IMR-90 (cell line): ENCODE measurements around the gene AP2M1. TPM values are rescaled to one million over a fixed set of nuclear protein-coding genes. Genes with fewer than 3 reads are reported as not detected.

ENCODE experiments used
- ATAC-seq: fragments of 200-7000 bp; cut with Tn5 transposase; 2 replicates; pipeline ENCODE4 v1.9.1; 2020; ENCODE audit warnings: low read depth, mild to moderate bottlenecking, moderate library complexity
- BruUV-seq: library from RNA; stranded (reverse); fragments of 400-500 nt; replicated peaks from 2 replicates; lab custom pipeline; 2021; lab: Mats Ljungman, UMichigan
- CTCF ChIA-PET: fragments of 300-600 bp; formaldehyde crosslinking; extraction: SDS; loops from one replicate; lab custom pipeline; 2021; ENCODE audit warnings: antibody characterized with exemption; lab: Yijun Ruan, JAX
- POLR2A ChIA-PET: fragments of 300-600 bp; sonication (Branson Sonifier 250); formaldehyde crosslinking; loops from one replicate; lab custom pipeline; 2022; ENCODE audit warnings: antibody characterized with exemption; ENCODE audit not compliant: unreplicated experiment; lab: Charles Lee
- DNase-seq: peaks from one replicate; pipeline ENCODE4 v3.0.0; 2013
- H2AFZ ChIP-seq: replicated peaks from 2 replicates; pipeline ENCODE3; 2013; ENCODE audit warnings: low read length, mild to moderate bottlenecking; ENCODE audit not compliant: poor library complexity
- H2AK5ac ChIP-seq: 2 replicates; pipeline ENCODE4 v1.6.1; 2013; ENCODE audit warnings: low read depth, low read length, inconsistent platforms
- H2AK9ac ChIP-seq: replicated peaks from 2 replicates; pipeline ENCODE3; 2013; ENCODE audit warnings: mild to moderate bottlenecking, low read depth, low read length, moderate library complexity; ENCODE audit not compliant: poor library complexity
- H2BK120ac ChIP-seq: 2 replicates; pipeline ENCODE4 v1.6.1; 2013; ENCODE audit warnings: low read depth, low read length, inconsistent platforms
- H2BK15ac ChIP-seq: 3 replicates; pipeline ENCODE4 v1.6.1; 2013; ENCODE audit warnings: low read depth, low read length, inconsistent platforms
- H2BK20ac ChIP-seq: 2 replicates; pipeline ENCODE4 v1.6.1; 2013; ENCODE audit warnings: low read depth, mild to moderate bottlenecking, inconsistent platforms, low read length, moderate library complexity
- H2BK5ac ChIP-seq: 2 replicates; pipeline ENCODE4 v1.6.1; 2013; ENCODE audit warnings: mild to moderate bottlenecking, low read depth, low read length, inconsistent platforms; ENCODE audit not compliant: poor library complexity, severe bottlenecking
- H3K14ac ChIP-seq: replicated peaks from 2 replicates; pipeline ENCODE4 v1.6.1; 2013; ENCODE audit warnings: low read depth, low read length, inconsistent platforms
- H3K18ac ChIP-seq: 2 replicates; pipeline ENCODE4 v1.6.1; 2013; ENCODE audit warnings: low read depth, low read length, control low read depth
- H3K23ac ChIP-seq: 2 replicates; pipeline ENCODE4 v1.6.1; 2013; ENCODE audit warnings: low read depth, low read length, inconsistent platforms
- H3K27ac ChIP-seq: 2 replicates; pipeline ENCODE4 v1.5.1; 2013; ENCODE audit warnings: mild to moderate bottlenecking, control low read depth, low read length; ENCODE audit not compliant: insufficient read depth
- H3K27me3 ChIP-seq: 2 replicates; pipeline ENCODE4 v1.6.1; 2013; ENCODE audit warnings: low read length; ENCODE audit not compliant: control insufficient read depth, insufficient read depth
- H3K36me3 ChIP-seq: 2 replicates; pipeline ENCODE4 v1.6.1; 2013; ENCODE audit warnings: low read length, mixed read lengths; ENCODE audit not compliant: control insufficient read depth, insufficient read depth
- H3K4ac ChIP-seq: 2 replicates; pipeline ENCODE4 v1.6.1; 2013; ENCODE audit warnings: low read depth, low read length, inconsistent platforms
- H3K4me1 ChIP-seq: 2 replicates; pipeline ENCODE4 v1.6.1; 2013; ENCODE audit warnings: low read length, mixed read lengths; ENCODE audit not compliant: control insufficient read depth, insufficient read depth
- H3K4me2 ChIP-seq: 2 replicates; pipeline ENCODE4 v1.6.1; 2013; ENCODE audit warnings: low read depth, mild to moderate bottlenecking, control low read depth, low read length, moderate library complexity
- H3K4me3 ChIP-seq: 2 replicates; pipeline ENCODE4 v1.5.1; 2013; ENCODE audit warnings: low read depth, mild to moderate bottlenecking, control low read depth, low read length, moderate library complexity; ENCODE audit not compliant: insufficient read depth
- H3K56ac ChIP-seq: 2 replicates; pipeline ENCODE4 v1.6.1; 2013; ENCODE audit warnings: low read length, inconsistent platforms; ENCODE audit not compliant: insufficient read depth; ENCODE audit errors: extremely low read depth
- H3K79me1 ChIP-seq, 2 experiments: 2 replicates each; pipeline ENCODE4 v1.6.1; 2013; ENCODE audit warnings: low read length in 2 of 2, inconsistent platforms in 1 of 2, low read depth in 1 of 2
- H3K9ac ChIP-seq: 2 replicates; pipeline ENCODE4 v1.6.1; 2013; ENCODE audit warnings: low read depth, low read length, control low read depth
- H3K9me1 ChIP-seq: 2 replicates; pipeline ENCODE4 v1.6.1; 2013; ENCODE audit warnings: low read length, inconsistent platforms; ENCODE audit not compliant: insufficient read depth
- H3K9me3 ChIP-seq: 2 replicates; pipeline ENCODE4 v1.6.1; 2013; ENCODE audit warnings: low read length; ENCODE audit not compliant: control insufficient read depth, insufficient read depth
- H4K20me1 ChIP-seq: 2 replicates; pipeline ENCODE4 v1.6.1; 2013; ENCODE audit warnings: low read length, inconsistent platforms; ENCODE audit not compliant: insufficient read depth
- H4K5ac ChIP-seq: 2 replicates; pipeline ENCODE4 v1.6.1; 2013; ENCODE audit warnings: mild to moderate bottlenecking, low read depth, low read length, control low read depth
- H4K8ac ChIP-seq, 2 experiments: 2 replicates each; pipeline ENCODE4 v1.6.1; 2013; ENCODE audit warnings: low read depth in 2 of 2, low read length in 2 of 2, control low read depth in 1 of 2, inconsistent platforms in 1 of 2
- H4K91ac ChIP-seq: 2 replicates; pipeline ENCODE4 v1.6.1; 2013; ENCODE audit warnings: low read depth, low read length, inconsistent platforms; ENCODE audit not compliant: insufficient read depth
- BHLHE40 ChIP-seq: fragments of 150-350 bp; IDR thresholded peaks from 2 replicates; pipeline ENCODE4 v1.6.1; 2016; ENCODE audit warnings: mild to moderate bottlenecking, low read depth, low read length
- CEBPB ChIP-seq: IDR thresholded peaks from 2 replicates; pipeline ENCODE4 v1.6.1; 2012; ENCODE audit warnings: low read depth, low read length, improper control_type of control experiment
- CHD1 ChIP-seq: IDR thresholded peaks from 2 replicates; pipeline ENCODE4 v1.6.1; 2012; ENCODE audit warnings: low read depth, low read length, improper control_type of control experiment
- CTCF ChIP-seq: conservative IDR thresholded peaks from 2 replicates; pipeline ENCODE4 v1.5.1; 2012; ENCODE audit warnings: mild to moderate bottlenecking, low read depth, low read length, improper control_type of control experiment
- FOS ChIP-seq: fragments of 150-350 bp; IDR thresholded peaks from 2 replicates; pipeline ENCODE4 v1.6.1; 2016; ENCODE audit warnings: low read depth, low read length
- MAFK ChIP-seq: IDR thresholded peaks from 2 replicates; pipeline ENCODE4 v1.6.1; 2012; ENCODE audit warnings: low read depth, low read length, improper control_type of control experiment
- MXI1 ChIP-seq: IDR thresholded peaks from 2 replicates; pipeline ENCODE4 v1.6.1; 2012; ENCODE audit warnings: low read depth, mild to moderate bottlenecking, low read length, moderate library complexity, borderline replicate concordance
- NFE2L2 ChIP-seq: fragments of 150-350 bp; IDR thresholded peaks from 2 replicates; pipeline ENCODE4 v1.6.1; 2016; ENCODE audit warnings: low read depth, mild to moderate bottlenecking, low read length
- POLR2A ChIP-seq: IDR thresholded peaks from 2 replicates; pipeline ENCODE4 v1.6.1; 2012; ENCODE audit warnings: mild to moderate bottlenecking, low read depth, low read length
- RAD21 ChIP-seq: IDR thresholded peaks from 2 replicates; pipeline ENCODE4 v1.6.1; 2012; ENCODE audit warnings: low read length, improper control_type of control experiment
- RCOR1 ChIP-seq: IDR thresholded peaks from 2 replicates; pipeline ENCODE4 v1.6.1; 2012; ENCODE audit warnings: mild to moderate bottlenecking, low read length, improper control_type of control experiment; ENCODE audit not compliant: insufficient replicate concordance
- RFX5 ChIP-seq: IDR thresholded peaks from 2 replicates; pipeline ENCODE4 v1.8.0; 2012; ENCODE audit warnings: low read depth, mild to moderate bottlenecking, low read length, moderate library complexity
- SMC3 ChIP-seq: fragments of 150-350 bp; IDR thresholded peaks from 2 replicates; pipeline ENCODE4 v1.6.1; 2016; ENCODE audit warnings: low read depth, mild to moderate bottlenecking, antibody characterized with exemption, low read length, moderate library complexity
- whole genome bisulfite sequencing, 2 experiments: methylation state at CpG; one replicate each; pipeline versions ENCODE4 v1.1.5 to v1.1.7; 2013; ENCODE audit warnings: missing lambda C conversion rate in 2 of 2; ENCODE audit not compliant: insufficient read length in 1 of 2; ENCODE audit errors: extremely low coverage in 2 of 2; 5-methylcytosine and 5-hydroxymethylcytosine counted together
- dilution Hi-C: fragments of 300-500 bp; cut with HindIII; formaldehyde crosslinking; loops from one replicate; pipeline ENCODE4 v1.14.3; 2018; ENCODE audit warnings: low sequenced_read_pairs; ENCODE audit not compliant: unreplicated experiment
- in situ Hi-C: fragments of 300-500 bp; cut with MboI; formaldehyde crosslinking; loops from 3 replicates; pipeline ENCODE4 v1.14.3; 2019; ENCODE audit warnings: low sequenced_read_pairs, inconsistent platforms, mixed read lengths
- intact Hi-C: fragments of 100-400 bp; cut with micrococcal nuclease; formaldehyde crosslinking; loops from 2 replicates; pipeline ENCODE4 v1.10.0; 2022
- polyA plus RNA-seq, 3 experiments: library from polyadenylated mRNA; depleted of rRNA; stranded (reverse); fragments of >200 nt; gene quantifications; 2 replicates each; pipeline ENCODE4 v1.2.3, GENCODE V29; 2012; ENCODE audit warnings: low replicate concordance in 1 of 3
- total RNA-seq: library from RNA; depleted of rRNA; stranded (reverse); fragments of >200 nt; gene quantifications from 2 replicates; pipeline ENCODE4 v1.2.3, GENCODE V29; 2012
- TF ChIP-seq, protein P1 (sequence below): fragments of 150-350 bp; IDR thresholded peaks from 2 replicates; pipeline ENCODE4 v1.6.1; 2017; ENCODE audit warnings: mild to moderate bottlenecking, antibody characterized with exemption, low read length, low read depth

AP2M1 gene
- total and polyA plus RNA-seq, 2 of the 4 experiments (the other 2 are of a cell fraction) = 876 to 1,065 TPM

- no peak overlapping the region for H3K4ac ChIP-seq
- H3K4me3 ChIP-seq = no peak overlapping the region
- no peak overlapping the region for H2AFZ ChIP-seq
- H3K18ac ChIP-seq = no peak overlapping the region
- H3K9me1 ChIP-seq = no peaks in the 10 kb centered on the region
- H4K5ac ChIP-seq = no peak overlapping the region
- no peak overlapping the region for H2BK5ac ChIP-seq
- in situ Hi-C loops = no loop called here
- H3K56ac ChIP-seq = no peak overlapping the region
- peaks cover 17 to 24% of the 10 kb centered on the region in 2 experiments for H3K79me1 ChIP-seq
- H4K91ac ChIP-seq = no peak overlapping the region
- H3K4me1 ChIP-seq = 0 out of 2 replicates have a peak, but pooled peaks cover 2% of the 10 kb centered on the region
- BruUV-seq = no TSS peak
- no peak overlapping the region for H2AK9ac ChIP-seq
- ChIA-PET POLR2A (no interaction called here), CTCF (no interaction called here)
- H2BK120ac ChIP-seq = no peak overlapping the region
- H3K27me3 ChIP-seq = no peaks in the 10 kb centered on the region
- H2BK15ac ChIP-seq = no peak overlapping the region
- H3K36me3 ChIP-seq = peaks cover 45% of the 10 kb centered on the region
- H3K14ac ChIP-seq = no peak overlapping the region
- no CpG with 5 or more reads among the region's 3 CpGs for WGBS, 2 experiments
- H4K20me1 ChIP-seq = peaks cover 18% of the 10 kb centered on the region
- no peak for ATAC-seq
- dilution Hi-C loops = no loop called here
- no peak for DNase-seq
- no peak overlapping the region for H3K23ac ChIP-seq
- TF ChIP-seq RFX5 = no peak
- TF ChIP-seq CTCF = no peak
- no peak for TF ChIP-seq POLR2A
- no peak for TF ChIP-seq RAD21
- no peak for TF ChIP-seq CHD1
- no peak for TF ChIP-seq NFE2L2
- TF ChIP-seq MAFK = no peak
- TF ChIP-seq RCOR1 = no peak
- no peak for TF ChIP-seq SMC3
- TF ChIP-seq MXI1 = no peak
- no peak for TF ChIP-seq CEBPB
- no peak for TF ChIP-seq BHLHE40
- TF ChIP-seq, protein P1, sequence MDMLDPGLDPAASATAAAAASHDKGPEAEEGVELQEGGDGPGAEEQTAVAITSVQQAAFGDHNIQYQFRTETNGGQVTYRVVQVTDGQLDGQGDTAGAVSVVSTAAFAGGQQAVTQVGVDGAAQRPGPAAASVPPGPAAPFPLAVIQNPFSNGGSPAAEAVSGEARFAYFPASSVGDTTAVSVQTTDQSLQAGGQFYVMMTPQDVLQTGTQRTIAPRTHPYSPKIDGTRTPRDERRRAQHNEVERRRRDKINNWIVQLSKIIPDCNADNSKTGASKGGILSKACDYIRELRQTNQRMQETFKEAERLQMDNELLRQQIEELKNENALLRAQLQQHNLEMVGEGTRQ = no peak
- TF ChIP-seq FOS = no peak
- no peak overlapping the region for H2AK5ac ChIP-seq
- no peak overlapping the region for H3K27ac ChIP-seq
- H2BK20ac ChIP-seq = no peak overlapping the region
- intact Hi-C loops = no loop called here
- no peaks in the 10 kb centered on the region for H3K9me3 ChIP-seq
- no peak overlapping the region for H4K8ac ChIP-seq
- H3K9ac ChIP-seq = no peak overlapping the region
- no peak overlapping the region for H3K4me2 ChIP-seq
Observed at GRCh38 chr3:184143327-184143726, 31.3 kb upstream of the AP2M1 start.
